ENCODE measurements around the gene VAV2.

GRCh38 chr9:133800266-133800665 is 191.9 kb downstream of the VAV2 start:
- TF ChIP-seq EP300 (IDR thresholded peaks at IDR 0.05) (no peak), NPAS2 (CRISPR knock-in tag; IDR thresholded peaks at IDR 0.05; ENCODE audit: borderline replicate concordance) (no peak), FOSL2 (IDR thresholded peaks at IDR 0.05) (no peak), FOSL2 (CRISPR knock-in tag; IDR thresholded peaks at IDR 0.05) (no peak), CTCF (IDR thresholded peaks at IDR 0.05) (no peak), HOXA7 (CRISPR knock-in tag; IDR thresholded peaks at IDR 0.05) (no peak), POLR2A (IDR thresholded peaks at IDR 0.05; ENCODE audit: low read length) (no peak), HDAC2 (IDR thresholded peaks at IDR 0.05) (no peak), MAX (IDR thresholded peaks at IDR 0.05) (no peak), JUNB (IDR thresholded peaks at IDR 0.05) (no peak), USF2 (IDR thresholded peaks at IDR 0.05) (no peak), MAZ (IDR thresholded peaks at IDR 0.05; ENCODE audit: borderline replicate concordance, low read depth, low read length) (no peak), ZC3H11A (IDR thresholded peaks at IDR 0.05) (no peak), ESRRA (IDR thresholded peaks at IDR 0.05; ENCODE audit: borderline replicate concordance, low read length) (no peak), MYC (IDR thresholded peaks at IDR 0.05; ENCODE audit: borderline replicate concordance, low read length) (no peak)

Data from A549 (cell line).